ENCODE data around the gene RBM22.

GRCh38 chr5:150750469-150750868, 49.6 kb upstream of the RBM22 start:
- TF ChIP-seq YY1 (IDR thresholded peaks at IDR 0.05; ENCODE audit: low read depth, low read length) (no peak), TEAD4 (IDR thresholded peaks at IDR 0.05; ENCODE audit: low read depth, low read length) (no peak), FOSL1 (IDR thresholded peaks at IDR 0.05; ENCODE audit: insufficient read depth, low read depth, low read length) (no peak), MAX (IDR thresholded peaks at IDR 0.05) (no peak), EP300 (IDR thresholded peaks at IDR 0.05; ENCODE audit: borderline replicate concordance in 1 of 2, low read depth in 2 of 2, low read length in 2 of 2) (no peak)

Data from H1 (cell line).